Measurements from ENCODE around the gene CASP10.
A peak's percentile ranks its signal among the peaks of the same experiment; 100 is the strongest.

The CASP10 gene

DNA sequence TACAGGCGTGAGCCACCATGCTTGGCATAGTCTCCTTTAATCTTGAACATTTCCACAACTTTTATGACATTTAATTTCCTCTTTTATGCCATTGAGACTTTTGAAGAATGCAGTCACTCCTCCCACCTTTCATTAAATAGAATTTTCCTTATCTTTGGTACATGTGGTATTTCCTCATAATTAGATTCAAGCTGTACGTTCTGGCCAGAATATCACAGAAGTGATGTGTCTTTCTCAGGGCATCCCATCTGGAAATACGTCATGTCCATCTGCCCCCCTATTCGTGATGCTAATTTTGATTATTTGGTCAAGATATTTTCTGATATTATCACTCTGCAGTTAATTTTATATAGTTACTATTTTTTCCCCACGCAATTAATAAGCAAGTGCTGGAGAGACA, 16.9 kb downstream of the CASP10 start:
- no peak overlapping the region for H3K4me3 ChIP-seq (ENCODE audit: low read depth, low read length)
- DNase-seq (ENCODE audit: low read depth): no peak
- no peak for TF ChIP-seq CTCF (conservative IDR thresholded peaks at IDR 0.05; ENCODE audit: low read depth, low read length)

DNA sequence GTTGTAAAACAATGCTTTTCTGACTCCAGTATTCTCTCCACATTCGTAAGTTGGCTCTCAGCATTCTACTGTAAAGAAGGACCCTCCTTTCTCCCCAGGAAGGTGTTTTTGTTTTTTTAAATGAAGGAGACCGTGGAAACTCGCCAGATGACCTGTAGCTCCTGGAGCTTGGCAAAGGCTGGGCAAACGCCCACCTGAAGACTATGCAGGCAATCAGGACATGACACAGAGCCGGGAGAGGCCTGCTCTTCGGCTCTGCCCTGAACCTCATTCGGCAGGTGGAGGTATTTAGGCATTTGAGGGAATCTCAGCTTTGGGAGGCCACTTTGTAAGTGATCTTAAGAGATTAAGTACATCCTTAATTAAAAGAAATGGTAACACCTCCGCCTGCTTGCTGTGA, 17.4 kb downstream of the CASP10 start:
- H3K4me3 ChIP-seq (ENCODE audit: low read depth, low read length): no peak overlapping the region
- TF ChIP-seq CTCF (conservative IDR thresholded peaks at IDR 0.05; ENCODE audit: low read depth, low read length): no peak
- no peak for DNase-seq (ENCODE audit: low read depth)

GRCh38 chr2:201201371-201201770, 18.4 kb downstream of the CASP10 start:
- no peak overlapping the region for H3K4me3 ChIP-seq (ENCODE audit: low read depth, low read length)
- TF ChIP-seq CTCF (conservative IDR thresholded peaks at IDR 0.05; ENCODE audit: low read depth, low read length): no peak
- DNase-seq (ENCODE audit: low read depth): no peak

DNA sequence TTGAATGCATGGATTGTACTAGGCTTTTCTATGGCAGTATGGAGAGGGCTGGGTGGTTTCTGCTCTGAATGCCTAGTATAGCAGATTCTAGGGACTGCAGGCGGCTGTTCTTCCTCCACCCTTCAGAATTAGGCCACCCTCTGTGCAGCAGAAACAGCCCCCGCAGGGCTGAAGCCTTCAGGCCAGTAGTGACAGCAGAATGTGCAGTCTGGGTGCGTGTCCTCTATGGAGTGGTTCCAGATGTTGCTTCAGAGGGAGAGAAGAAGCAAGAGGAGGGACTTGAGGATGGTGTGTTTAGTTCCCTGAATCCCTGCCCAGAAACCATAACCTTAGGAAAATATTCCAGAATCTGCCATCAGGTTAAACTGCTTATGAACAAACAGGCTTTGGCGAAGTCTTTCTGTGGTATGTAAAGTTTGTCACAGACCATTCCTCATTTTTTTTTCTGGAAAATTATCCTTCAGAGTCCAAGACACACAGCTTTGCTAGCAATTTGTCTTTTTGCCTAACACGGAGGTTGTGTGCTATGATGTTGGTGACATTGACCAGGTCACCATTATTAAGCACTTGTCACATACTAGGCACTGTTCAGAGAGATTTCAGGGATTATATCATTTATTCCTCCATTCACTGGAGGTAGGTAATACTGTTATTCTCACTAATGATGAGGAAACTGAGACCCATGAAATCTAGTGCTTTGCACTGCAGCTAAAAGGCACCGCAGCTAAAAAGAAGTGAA, 21.1 kb downstream of the CASP10 start:
- H3K4me3 ChIP-seq (ENCODE audit: low read depth, low read length): no peak overlapping the region
- DNase-seq (ENCODE audit: low read depth): peak; percentile 82
- TF ChIP-seq CTCF (conservative IDR thresholded peaks at IDR 0.05; ENCODE audit: low read depth, low read length): no peak

DNA sequence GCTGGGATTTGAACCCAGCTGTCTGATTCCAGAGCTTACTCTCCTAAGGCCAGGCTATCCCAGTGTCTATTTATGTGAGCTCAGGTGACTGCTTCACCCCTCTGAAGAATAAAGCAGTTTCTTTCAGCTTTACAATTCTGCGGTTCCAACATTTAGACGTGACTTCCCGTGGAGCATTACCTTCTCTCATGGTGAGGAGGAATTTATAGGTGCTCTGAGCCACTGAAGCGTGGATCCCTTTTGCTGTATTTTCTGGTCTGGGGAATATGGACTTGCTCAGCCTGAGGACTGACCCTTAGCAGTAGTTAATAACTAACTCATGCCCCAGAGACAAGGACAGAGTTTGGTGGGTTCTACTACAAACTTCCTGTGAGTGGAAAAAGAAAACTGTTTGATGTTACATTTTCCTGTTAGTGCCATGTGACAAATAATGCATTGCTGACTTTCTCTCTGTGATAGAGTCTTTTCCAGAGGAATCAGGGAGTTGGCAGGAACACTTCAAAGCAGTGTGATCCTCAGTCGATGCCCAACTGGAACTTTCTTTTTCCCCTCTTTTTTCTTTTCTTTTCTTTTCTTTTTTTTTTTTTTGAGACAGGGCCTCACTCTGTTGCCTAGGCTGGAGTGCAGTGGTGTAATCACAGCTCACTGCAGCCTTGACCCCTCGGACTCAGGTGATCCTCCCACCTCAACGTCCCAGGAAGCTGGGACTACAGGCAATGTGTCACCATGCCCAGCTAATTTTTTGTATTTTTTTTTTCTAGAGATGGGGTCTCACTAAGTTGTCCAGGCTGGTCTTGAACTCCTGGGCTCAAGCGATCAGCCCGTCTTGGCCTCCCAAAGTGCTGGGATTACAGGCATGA, 21.9 kb downstream of the CASP10 start:
- no peak for DNase-seq (ENCODE audit: low read depth)
- H3K4me3 ChIP-seq (ENCODE audit: low read depth, low read length): no peak overlapping the region
- no peak for TF ChIP-seq CTCF (conservative IDR thresholded peaks at IDR 0.05; ENCODE audit: low read depth, low read length)

DNA sequence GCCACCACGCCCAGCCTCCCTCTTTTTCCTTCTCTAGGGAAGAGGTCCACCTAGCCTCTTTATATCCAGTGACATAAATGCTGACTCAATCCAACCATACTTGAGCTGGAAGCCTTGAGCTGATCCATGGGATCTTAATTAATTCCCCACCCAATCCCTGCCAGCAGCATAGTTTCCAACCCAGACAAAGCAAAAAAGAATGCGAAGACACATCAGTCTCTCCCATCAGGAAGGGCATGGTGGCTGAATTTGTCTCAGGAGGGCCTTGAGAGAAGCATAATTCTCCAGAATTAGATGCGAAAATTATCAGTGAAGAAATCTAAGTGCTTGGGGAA, 22.5 kb downstream of the CASP10 start:
- no peak overlapping the region for H3K4me3 ChIP-seq (ENCODE audit: low read depth, low read length)
- no peak for TF ChIP-seq CTCF (conservative IDR thresholded peaks at IDR 0.05; ENCODE audit: low read depth, low read length)
- DNase-seq (ENCODE audit: low read depth): no peak

Measured in choroid plexus epithelial cell (primary cell).